Sigmoid colon (tissue), 7 donors: Measurements from ENCODE around the gene AHNAK2. TPM values are rescaled to one million over a fixed set of nuclear protein-coding genes. Genes with fewer than 3 reads are reported as not detected.

Experiments used
- DNase-seq: peaks from one replicate; pipeline ENCODE4 v3.0.0-alpha.2; 2019
- H3K27ac ChIP-seq, 4 donors: fragments of 200-600 bp; sonication (generic); one replicate each; pipeline ENCODE4 v1.5.1; 2016 to 2019; ENCODE audit warnings: mild to moderate bottlenecking in 1 of 4
- H3K27me3 ChIP-seq, 3 donors: fragments of 200-600 bp; sonication (generic); one replicate each; pipeline ENCODE4 v1.5.1; 2019; ENCODE audit warnings: mild to moderate bottlenecking in 1 of 3
- H3K36me3 ChIP-seq, 4 donors: fragments of 200-600 bp; sonication (generic); one replicate each; pipeline ENCODE4 v1.5.1; 2016 to 2019
- H3K4me1 ChIP-seq, 4 donors: fragments of 200-600 bp; sonication (generic); one replicate each; pipeline ENCODE4 v1.5.1; 2017 to 2019
- H3K4me3 ChIP-seq, 4 donors: fragments of 200-600 bp; sonication (generic); one replicate each; pipeline ENCODE4 v1.5.1; 2017 to 2019; ENCODE audit warnings: mild to moderate bottlenecking in 2 of 4, moderate library complexity in 1 of 4
- H3K9me3 ChIP-seq, 4 donors: fragments of 200-600 bp in 3 of 4; sonication (generic) in 3 of 4; one replicate each; pipeline versions ENCODE4 v1.5.1 to v1.6.1; 2013 to 2019
- CTCF ChIP-seq, 4 experiments: fragments of 450-650 bp in 3 of 4; fragments of 200-600 bp in 1 of 4; IDR thresholded peaks; one replicate each; pipeline ENCODE4 v1.5.1; 2016 to 2019; ENCODE audit warnings: antibody characterized with exemption in 4 of 4, mild to moderate bottlenecking in 3 of 4, moderate library complexity in 2 of 4
- EP300 ChIP-seq, 4 donors: sonication (generic); formaldehyde crosslinking; IDR thresholded peaks; one replicate each; pipeline ENCODE4 v1.6.1; 2017; ENCODE audit warnings: antibody characterized with exemption in 4 of 4
- POLR2A ChIP-seq, 2 donors: fragments of 450-650 bp; IDR thresholded peaks; one replicate each; pipeline ENCODE4 v1.6.1; 2016; ENCODE audit warnings: antibody characterized with exemption in 2 of 2, mild to moderate bottlenecking in 2 of 2, moderate library complexity in 2 of 2
- POLR2AphosphoS5 ChIP-seq, 4 donors: sonication (generic); formaldehyde crosslinking; IDR thresholded peaks; one replicate each; pipeline ENCODE4 v1.6.1; 2017; ENCODE audit warnings: antibody characterized with exemption in 4 of 4
- WGBS, 2 donors: extraction: QIAGEN DNeasy Blood & Tissue Kit; methylation state at CpG; one replicate each; pipeline ENCODE4 v1.1.7; 2013; 5-methylcytosine and 5-hydroxymethylcytosine counted together
- intact Hi-C: fragments of 100-400 bp; cut with DNase I; formaldehyde crosslinking; loops from one replicate; pipeline ENCODE4 v1.15.1; 2023
- polyA plus RNA-seq, 3 donors: library from polyadenylated mRNA; stranded (reverse); fragments of 200-250 nt; gene quantifications; one replicate each; pipeline ENCODE4 v1.2.3, GENCODE V29; 2013
- total RNA-seq, 4 donors: library from RNA; depleted of rRNA; stranded (reverse); fragments of >200 nt; gene quantifications; one replicate each; pipeline ENCODE4 v1.1.0, GENCODE V29; 2016
- donor health status: healthy with polysubstance abuse.
- donor health status: Bipolar disorder and iron deficiency.
- donor health status: healthy.

Gene AHNAK2
- total and polyA plus RNA-seq, 7 donors: 0.23 to 218 (median 81.9) TPM

GRCh38 chr14:104927901-104928300 lies 50.3 kb downstream of the AHNAK2 start:
- no peak overlapping the region for H3K27ac ChIP-seq
- H3K36me3 ChIP-seq: no peaks in the 10 kb centered on the region
- DNase-seq: no peak
- no peak overlapping the region for H3K4me3 ChIP-seq
- peaks cover 0 to 13% (median 10%) of the 10 kb centered on the region in 4 donors for H3K4me1 ChIP-seq
- H3K9me3 ChIP-seq: no peaks in the 10 kb centered on the region
- no peak for TF ChIP-seq CTCF (IDR thresholded peaks at IDR 0.05)
- TF ChIP-seq EP300 (IDR thresholded peaks at IDR 0.05): no peak
- no peak for TF ChIP-seq POLR2A (IDR thresholded peaks at IDR 0.05)
- no peak for TF ChIP-seq POLR2AphosphoS5 (IDR thresholded peaks at IDR 0.05)
- intact Hi-C loops: no loop called here
- 56 to 67% methylated on average over 8 of the region's 8 CpGs for WGBS, 2 donors
- no peaks in the 10 kb centered on the region for H3K27me3 ChIP-seq

DNA sequence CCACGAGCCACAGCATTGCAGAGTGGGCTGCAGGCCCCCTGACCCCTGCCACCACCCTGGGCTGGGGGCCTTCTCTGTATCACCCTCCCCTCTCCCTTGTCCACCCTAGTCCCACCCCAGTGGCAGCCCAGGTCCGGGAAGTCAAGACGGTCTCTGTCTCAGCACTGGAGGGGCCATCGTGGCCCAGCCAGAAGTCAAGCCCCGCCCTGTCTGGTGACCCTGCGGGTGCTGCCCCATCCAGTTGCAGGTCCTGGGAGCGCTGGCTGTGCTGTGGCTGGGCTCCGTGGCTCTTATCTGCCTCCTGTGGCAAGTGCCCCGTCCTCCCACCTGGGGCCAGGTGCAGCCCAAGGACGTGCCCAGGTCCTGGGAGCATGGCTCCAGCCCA lies 50.8 kb downstream of the AHNAK2 start:
- H3K36me3 ChIP-seq: no peaks in the 10 kb centered on the region
- H3K4me1 ChIP-seq: peaks cover 0 to 8% (median 6%) of the 10 kb centered on the region in 4 donors
- DNase-seq: no peak
- intact Hi-C loops: no loop called here
- 50 to 77% methylated on average over 10 of the region's 10 CpGs for WGBS, 2 donors
- no peaks in the 10 kb centered on the region for H3K27me3 ChIP-seq
- no peaks in the 10 kb centered on the region for H3K9me3 ChIP-seq
- H3K4me3 ChIP-seq: no peak overlapping the region
- H3K27ac ChIP-seq: no peak overlapping the region
- TF ChIP-seq POLR2AphosphoS5 (IDR thresholded peaks at IDR 0.05) (no peak), EP300 (IDR thresholded peaks at IDR 0.05) (no peak), POLR2A (IDR thresholded peaks at IDR 0.05) (no peak), CTCF (IDR thresholded peaks at IDR 0.05) (no peak)

DNA sequence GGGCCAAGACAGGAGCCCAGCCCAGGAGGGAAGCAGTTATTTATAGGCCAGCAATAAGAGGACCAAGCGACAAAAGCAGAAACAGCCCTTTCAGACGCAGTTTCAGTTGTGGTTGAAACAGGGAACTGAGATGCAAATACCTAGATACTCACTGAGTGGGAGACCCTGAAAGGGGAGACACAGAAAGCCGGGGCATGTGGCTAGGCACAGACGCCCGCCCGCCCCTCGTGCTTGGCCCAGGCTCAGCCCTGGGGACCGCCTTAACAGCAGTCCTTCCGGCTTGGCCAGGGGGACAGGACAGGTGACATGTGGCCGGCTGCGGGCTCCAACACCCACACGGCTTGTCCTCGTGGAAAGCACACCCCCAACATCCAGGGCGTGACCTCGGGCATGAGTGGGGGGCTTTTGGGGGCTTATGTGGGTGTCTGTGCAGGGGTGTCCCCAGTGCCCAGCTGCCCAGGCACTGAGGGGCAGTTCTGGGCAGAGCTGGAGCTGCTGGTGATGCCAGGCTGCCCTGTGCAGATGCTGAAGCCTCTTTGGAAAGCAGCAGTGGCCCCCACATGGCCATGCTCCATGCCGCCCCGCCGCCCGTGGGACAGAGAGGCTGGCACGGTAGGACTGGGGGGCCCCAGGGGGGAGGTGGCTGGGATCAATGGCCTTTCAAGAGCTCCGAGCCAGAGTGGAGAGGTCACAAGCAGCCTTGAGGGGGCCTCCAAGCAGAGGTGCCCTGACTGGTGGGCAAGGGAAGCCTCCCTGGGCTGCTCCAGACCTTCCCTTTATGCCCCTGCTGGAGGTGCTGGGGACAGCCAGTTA lies 51.3 kb downstream of the AHNAK2 start:
- Histone ChIP-seq H3K4me3 (no peak overlapping the region), H3K27ac (no peak overlapping the region), H3K36me3 (no peaks in the 10 kb centered on the region), H3K9me3 (no peaks in the 10 kb centered on the region), H3K4me1 (peaks cover 0 to 2% (median under 1%) of the 10 kb centered on the region in 4 donors), H3K27me3 (no peaks in the 10 kb centered on the region)
- TF ChIP-seq POLR2AphosphoS5 (IDR thresholded peaks at IDR 0.05): no peak
- no peak for TF ChIP-seq EP300 (IDR thresholded peaks at IDR 0.05)
- no peak for TF ChIP-seq POLR2A (IDR thresholded peaks at IDR 0.05)
- no peak for TF ChIP-seq CTCF (IDR thresholded peaks at IDR 0.05)
- 51 to 73% methylated on average over 21 of the region's 21 CpGs for WGBS, 2 donors
- DNase-seq: no peak
- intact Hi-C loops: no loop called here

GRCh38 chr14:104925855-104926609 lies 52.1 kb downstream of the AHNAK2 start:
- WGBS, 2 donors: 70 to 82% methylated on average over 15 of the region's 15 CpGs
- H3K4me3 ChIP-seq: no peak overlapping the region
- no peak for TF ChIP-seq POLR2A (IDR thresholded peaks at IDR 0.05)
- TF ChIP-seq CTCF (IDR thresholded peaks at IDR 0.05): no peak
- no peak for TF ChIP-seq POLR2AphosphoS5 (IDR thresholded peaks at IDR 0.05)
- TF ChIP-seq EP300 (IDR thresholded peaks at IDR 0.05): no peak
- H3K9me3 ChIP-seq: no peaks in the 10 kb centered on the region
- H3K27me3 ChIP-seq: no peaks in the 10 kb centered on the region
- no peak overlapping the region for H3K27ac ChIP-seq
- H3K4me1 ChIP-seq: no peaks in the 10 kb centered on the region
- DNase-seq: no peak
- no peaks in the 10 kb centered on the region for H3K36me3 ChIP-seq
- intact Hi-C loops: no loop called here
